RWPE1 (cell line): ENCODE results near the gene BICRA.

Experiments used
- CTCF ChIA-PET: fragments of 350-600 bp; sonication (Branson Sonifier 250); formaldehyde crosslinking; extraction: SDS; loops from one replicate; lab custom pipeline; 2021; lab: Yijun Ruan, JAX
- POLR2A ChIA-PET: fragments of 400-600 bp; formaldehyde crosslinking; extraction: SDS; loops from one replicate; lab custom pipeline; 2020; ENCODE audit warnings: antibody characterized with exemption; ENCODE audit not compliant: low non-redundant PET; lab: Yijun Ruan, JAX
- DNase-seq: peaks from one replicate; pipeline ENCODE4 v3.0.0; 2012; ENCODE audit warnings: low spot score
- H3K27ac ChIP-seq: fragments of 450-650 bp; 2 replicates; pipeline ENCODE4 v1.5.1; 2017
- CTCF ChIP-seq: fragments of 450-650 bp; conservative IDR thresholded peaks from 2 replicates; pipeline ENCODE4 v1.5.1; 2017; ENCODE audit warnings: low read depth, mild to moderate bottlenecking

The BICRA gene

GRCh38 chr19:47675859-47676258, 66.9 kb downstream of the BICRA start:
- no peak overlapping the region for H3K27ac ChIP-seq
- TF ChIP-seq CTCF, result no peak
- POLR2A ChIA-PET, result no interaction called here
- no peak for DNase-seq
- CTCF ChIA-PET, result no interaction called here

- POLR2A ChIA-PET, result no interaction called here
- DNase-seq, result no peak
- TF ChIP-seq CTCF, result no peak
- H3K27ac ChIP-seq, result peak overlapping the region; percentile 23
- CTCF ChIA-PET, result interaction anchor here (1.6 kb wide), 1 partner anchor 23 kb away, joined by 5 read pairs; no protein-coding TSS in a partner anchor
Observed at GRCh38 chr19:47676811-47677210, 67.9 kb downstream of the BICRA start.

- CTCF ChIA-PET, result interaction anchor here (0.6 kb wide), 1 partner anchor 38 kb away, joined by 3 read pairs; no protein-coding TSS in a partner anchor
- POLR2A ChIA-PET, result no interaction called here
- no peak for DNase-seq
- H3K27ac ChIP-seq, result no peak overlapping the region
- TF ChIP-seq CTCF, result no peak
Observed at GRCh38 chr19:47679251-47679900, 70.4 kb downstream of the BICRA start.

- DNase-seq, result no peak
- H3K27ac ChIP-seq, result peak overlapping the region; percentile 30; the same call in 1 of the 2 replicates
- ChIA-PET CTCF (interaction anchor here (0.6 kb wide), 1 partner anchor 126 kb away, joined by 3 read pairs; no protein-coding TSS in a partner anchor), POLR2A (interaction anchor here (0.6 kb wide), 1 partner anchor 406 kb away, joined by 4 read pairs; no protein-coding TSS in a partner anchor)
- TF ChIP-seq CTCF, result no peak
Observed at GRCh38 chr19:47679922-47680857, 71.3 kb downstream of the BICRA start.

GRCh38 chr19:47680858-47681332, 72.0 kb downstream of the BICRA start:
- TF ChIP-seq CTCF, result no peak

GRCh38 chr19:47681388-47681787, 72.5 kb downstream of the BICRA start:
- no peak for TF ChIP-seq CTCF
- peak overlapping the region; percentile 30 for H3K27ac ChIP-seq
- DNase-seq, result no peak
- POLR2A ChIA-PET, result no interaction called here
- CTCF ChIA-PET, result interaction anchor here (0.7 kb wide), 1 partner anchor 434 kb away, joined by 4 read pairs; no protein-coding TSS in a partner anchor

More at GRCh38 chr19:47680858-47681332, 72.0 kb downstream of the BICRA start:
- POLR2A ChIA-PET, result no interaction called here
- DNase-seq, result no peak
- H3K27ac ChIP-seq, result peak overlapping the region; percentile 30
- CTCF ChIA-PET, result interaction anchor here (0.6 kb wide), 1 partner anchor 127 kb away, joined by 3 read pairs; no protein-coding TSS in a partner anchor
